SK-N-DZ (cell line): Measurements from ENCODE around the gene C2orf78.
"Not testable (repeated sequence)": the region's sequence is repeated elsewhere in the genome, so short reads cannot be mapped to it uniquely, and the experiment has no call there.

Source experiments
- DNase-seq: peaks from one replicate; pipeline ENCODE4 v3.0.0-alpha.2; 2015; ENCODE audit warnings: low spot score

Gene C2orf78

GRCh38 chr2:73779467-73780236 lies 4.3 kb upstream of the C2orf78 start, which contains the start of gene DUSP11:
Gene DUSP11 (minus strand): TSS chr2:73780103. CDS start chr2:73779974, 129 bp downstream.
- DNase-seq = peak; percentile 92

DNA sequence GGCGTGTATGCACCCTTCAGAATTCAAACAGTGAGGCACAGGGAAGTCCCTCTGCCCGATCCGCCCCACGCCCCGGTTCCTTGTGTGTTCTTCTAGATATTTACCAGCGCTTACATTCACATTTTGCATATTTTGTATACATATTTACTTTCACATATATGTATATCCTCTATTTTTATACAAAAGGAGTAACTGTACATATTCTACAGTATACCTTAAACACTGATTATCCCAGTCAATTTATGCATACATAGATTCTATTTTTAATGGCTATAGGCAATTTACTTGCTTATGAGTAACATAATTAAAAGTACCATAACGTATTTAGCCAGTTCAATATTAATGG lies 3.8 kb upstream of the C2orf78 start:
- no peak for DNase-seq

- DNase-seq = not testable (repeated sequence)
These were observed 581 bp upstream of the C2orf78 start for GRCh38 chr2:73783402-73783801.

DNA sequence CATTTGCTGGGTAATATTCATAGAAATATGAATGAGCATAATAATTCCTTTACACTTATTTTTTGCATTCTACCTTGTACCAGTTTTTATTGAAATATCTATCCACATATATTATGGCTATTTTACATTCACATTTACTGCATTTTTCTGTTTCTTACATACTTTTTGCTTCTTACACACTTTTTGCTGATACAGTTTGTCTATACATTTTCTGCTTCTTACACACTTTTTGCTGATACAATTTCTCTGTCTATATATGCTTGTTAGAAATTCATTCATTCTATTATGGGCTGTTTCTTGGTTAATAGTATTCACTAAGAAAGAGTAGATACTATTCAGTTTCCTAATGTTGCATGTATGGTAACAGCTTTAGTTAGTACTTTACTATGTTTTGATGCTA lies 27.9 kb downstream of the C2orf78 start:
- no peak for DNase-seq

DNA sequence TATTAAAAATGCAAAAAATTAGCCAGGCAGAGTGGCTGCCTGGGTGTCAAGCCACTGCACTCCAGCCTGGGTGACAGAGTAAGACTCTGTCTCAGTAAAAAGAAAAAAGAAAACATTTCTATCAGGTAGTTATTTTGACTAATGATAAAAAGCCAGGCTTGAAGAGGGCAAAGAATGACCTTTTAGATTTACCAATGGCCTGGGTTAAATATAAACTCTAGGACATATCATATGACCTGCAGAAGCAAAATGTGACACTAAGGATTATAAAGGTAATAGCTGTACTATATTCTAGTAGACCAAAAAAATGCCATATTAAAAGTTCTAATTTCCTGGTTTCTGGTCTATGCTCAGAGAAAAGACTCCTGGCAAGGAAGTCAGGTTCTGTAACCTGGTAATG lies 28.7 kb downstream of the C2orf78 start:
- DNase-seq = no peak

DNA sequence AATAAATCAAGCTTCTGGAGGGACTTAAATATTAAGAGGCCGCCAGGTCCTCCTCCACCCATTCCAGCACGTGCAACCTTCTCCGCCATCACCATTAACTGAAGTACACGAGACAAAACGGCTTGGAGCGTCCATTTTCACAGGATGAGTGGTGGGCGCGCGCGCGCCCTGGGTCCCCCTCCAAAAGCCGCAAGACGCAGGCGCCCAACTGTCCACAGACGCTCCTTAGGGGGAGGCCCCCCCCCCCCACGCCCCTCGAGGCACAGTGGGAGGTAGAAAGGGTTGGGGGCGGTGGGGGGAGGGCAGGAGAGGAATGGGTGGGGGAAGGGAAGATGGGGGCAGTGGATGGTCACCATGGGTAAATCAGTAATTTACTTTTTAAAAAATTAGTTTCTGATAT lies 34.3 kb downstream of the C2orf78 start:
- no peak for DNase-seq

DNA sequence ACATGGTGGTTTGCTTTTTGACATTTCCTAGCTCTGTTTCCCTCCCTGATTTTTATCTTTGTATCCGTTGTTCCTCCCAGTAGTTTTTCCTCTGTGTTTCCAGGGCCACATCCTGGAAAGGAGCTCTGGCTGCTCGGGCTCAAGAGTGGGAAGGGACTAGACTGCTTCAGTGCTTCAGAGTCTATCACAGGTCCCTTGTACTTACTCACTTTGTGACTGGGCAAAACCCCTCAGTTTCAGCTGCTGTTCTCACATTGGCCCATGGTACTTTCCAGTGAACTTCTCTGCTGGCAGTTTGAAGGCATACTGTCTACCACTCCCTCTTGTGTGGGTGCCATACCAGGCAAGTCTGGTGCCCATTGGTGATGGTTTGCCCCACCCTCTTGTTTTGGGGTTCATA lies 37.2 kb downstream of the C2orf78 start:
- no peak for DNase-seq

- DNase-seq = no peak
These were observed 37.7 kb downstream of the C2orf78 start for GRCh38 chr2:73821669-73822068.

GRCh38 chr2:73822276-73822675 lies 38.3 kb downstream of the C2orf78 start:
- no peak for DNase-seq

DNA sequence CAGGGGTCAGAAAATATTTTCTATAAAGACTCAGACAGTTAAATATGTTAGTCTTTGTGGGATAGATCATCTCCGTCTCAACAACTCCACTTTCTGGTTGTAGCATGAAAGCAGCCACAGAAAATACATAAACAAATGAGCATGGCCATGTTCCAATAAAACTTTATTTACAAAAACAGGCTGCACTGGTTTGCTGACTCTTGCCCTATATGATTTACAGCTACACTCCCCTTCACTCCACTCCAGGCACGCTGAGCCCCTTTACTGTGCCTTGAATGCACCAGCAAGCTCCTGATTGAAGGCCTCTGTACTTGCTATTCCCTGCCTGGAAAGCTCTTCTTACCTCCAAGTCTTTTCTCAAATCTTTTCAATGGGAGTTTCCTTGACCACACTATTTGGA lies 39.0 kb downstream of the C2orf78 start:
- no peak for DNase-seq

GRCh38 chr2:73823416-73823815 lies 39.4 kb downstream of the C2orf78 start:
- DNase-seq = no peak

DNA sequence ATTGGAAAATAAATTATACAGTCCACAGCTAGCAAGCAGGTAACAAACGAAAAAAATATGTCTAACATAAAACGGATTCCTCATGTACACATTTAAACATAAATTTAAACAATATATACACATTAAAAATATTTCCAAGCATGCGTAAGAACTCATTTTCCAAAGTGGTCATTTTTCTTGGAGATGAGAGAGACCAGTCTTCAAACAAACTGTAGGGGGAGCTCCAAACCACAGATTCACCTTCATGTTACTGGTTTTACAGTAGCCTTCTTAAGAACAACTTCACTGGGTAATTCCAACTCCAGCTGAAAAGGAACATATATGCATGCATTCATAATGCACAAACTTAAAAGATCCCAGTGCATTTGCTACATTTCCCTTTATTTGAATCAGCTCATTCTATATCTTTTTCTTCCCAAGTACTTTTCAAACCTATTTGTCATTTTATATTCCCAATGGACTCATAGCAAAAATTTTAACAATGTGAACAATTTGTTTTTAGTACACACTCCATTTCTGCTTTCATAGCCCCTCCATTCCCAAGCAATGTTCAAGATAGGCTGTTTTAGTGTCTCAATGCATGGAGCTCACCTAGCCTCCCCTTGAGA lies 40.0 kb downstream of the C2orf78 start:
- DNase-seq = peak; percentile 70

DNA sequence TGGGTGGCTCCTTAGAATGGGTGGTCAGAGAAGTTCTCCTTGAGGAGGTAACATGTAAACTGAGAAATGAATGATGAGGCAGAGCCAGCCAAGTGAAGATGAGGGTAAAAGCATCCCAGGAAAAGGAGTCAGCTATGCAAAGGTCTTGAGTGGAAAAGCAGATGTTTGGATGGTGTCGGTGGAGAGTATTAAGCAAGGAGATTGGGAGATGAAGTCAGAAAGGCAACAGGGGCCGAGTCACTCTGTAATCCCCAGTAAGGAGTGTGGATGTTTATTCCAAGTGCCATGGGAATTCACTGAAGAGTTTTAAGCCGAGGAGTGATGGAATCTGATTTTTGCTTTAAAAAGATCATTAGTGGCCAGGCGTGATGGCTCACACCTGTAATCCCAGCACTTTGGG lies 41.4 kb downstream of the C2orf78 start:
- no peak for DNase-seq

DNA sequence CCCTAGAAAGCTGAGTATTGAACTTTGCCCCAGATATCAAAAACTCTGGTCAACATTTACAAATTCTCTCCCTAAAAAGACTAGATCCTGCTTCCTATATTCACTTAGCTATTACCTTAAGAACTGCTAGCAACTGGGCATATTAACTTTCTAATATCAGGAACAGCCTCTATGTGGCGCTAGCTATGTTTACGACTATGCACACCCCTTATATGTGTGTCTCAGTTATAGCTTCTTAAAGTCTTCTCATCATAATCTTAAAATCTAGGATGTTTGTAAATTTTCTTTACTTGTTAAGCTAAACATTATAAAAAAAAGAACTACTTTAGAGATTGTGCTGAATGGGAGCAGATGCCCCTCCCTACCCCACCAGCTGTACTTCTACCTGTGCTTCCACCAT lies 43.0 kb downstream of the C2orf78 start:
- DNase-seq = no peak

DNA sequence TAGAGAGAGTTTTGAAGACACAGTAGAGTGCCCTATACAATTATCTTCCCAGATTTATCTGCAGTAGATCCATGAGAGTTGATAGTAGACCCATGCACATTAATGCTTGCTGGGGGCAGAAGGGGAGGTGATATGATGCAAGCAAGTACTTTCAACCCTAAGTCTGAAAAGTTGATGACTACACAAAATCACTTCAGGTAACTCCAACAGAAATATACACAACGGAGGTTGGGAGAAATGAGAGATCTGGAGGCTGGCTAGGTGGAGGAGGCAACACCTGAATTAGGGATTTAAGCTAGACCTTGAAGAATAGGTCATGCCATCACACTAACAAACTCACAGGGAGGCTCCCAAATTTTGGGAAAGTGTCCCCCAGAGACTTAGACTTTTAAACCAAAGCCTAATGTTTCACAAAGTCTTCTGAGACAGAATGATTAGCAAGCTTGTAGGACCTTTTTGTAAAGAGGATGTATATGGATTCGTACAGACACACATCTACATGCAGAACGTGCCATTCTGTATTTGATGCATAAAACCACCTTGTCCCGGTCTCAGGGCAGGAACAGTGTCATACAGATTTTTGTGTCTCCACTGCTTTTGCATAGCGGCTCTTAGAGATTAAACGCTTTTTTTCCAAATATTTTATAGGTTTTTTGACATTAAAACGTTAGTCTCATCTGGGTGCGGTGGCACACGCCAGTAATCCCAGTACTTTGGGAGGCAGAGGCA lies 43.8 kb downstream of the C2orf78 start:
- DNase-seq = no peak

- DNase-seq = no peak
These were observed 44.4 kb downstream of the C2orf78 start for GRCh38 chr2:73828389-73828817.

GRCh38 chr2:73828818-73829570 lies 45.0 kb downstream of the C2orf78 start, which contains the start of gene STAMBP:
Gene STAMBP (plus strand): TSS chr2:73828961. CDS start chr2:73830857, 1,896 bp downstream.
- peak; percentile 94 for DNase-seq

- DNase-seq = no peak
These were observed 47.0 kb downstream of the C2orf78 start for GRCh38 chr2:73830871-73831401.

DNA sequence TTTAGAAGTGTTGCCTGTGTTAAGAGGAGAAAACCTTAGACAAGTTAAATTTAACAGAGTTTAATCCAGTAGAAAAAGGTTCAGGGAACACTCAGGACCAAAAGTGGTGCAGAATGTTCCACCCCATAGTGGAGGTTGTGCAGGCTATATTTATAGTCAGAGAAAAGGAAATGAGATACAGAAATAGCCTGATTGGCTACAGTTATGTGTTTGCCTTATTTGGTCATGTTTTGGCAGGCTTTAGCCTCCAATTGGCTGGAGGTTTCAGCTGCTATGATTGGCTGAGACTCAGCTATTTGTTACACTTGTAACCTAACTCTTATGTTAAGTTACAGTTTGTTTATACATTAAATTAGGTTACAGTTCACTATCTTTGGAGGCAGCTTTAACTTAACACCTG lies 48.9 kb downstream of the C2orf78 start:
- no peak for DNase-seq

DNA sequence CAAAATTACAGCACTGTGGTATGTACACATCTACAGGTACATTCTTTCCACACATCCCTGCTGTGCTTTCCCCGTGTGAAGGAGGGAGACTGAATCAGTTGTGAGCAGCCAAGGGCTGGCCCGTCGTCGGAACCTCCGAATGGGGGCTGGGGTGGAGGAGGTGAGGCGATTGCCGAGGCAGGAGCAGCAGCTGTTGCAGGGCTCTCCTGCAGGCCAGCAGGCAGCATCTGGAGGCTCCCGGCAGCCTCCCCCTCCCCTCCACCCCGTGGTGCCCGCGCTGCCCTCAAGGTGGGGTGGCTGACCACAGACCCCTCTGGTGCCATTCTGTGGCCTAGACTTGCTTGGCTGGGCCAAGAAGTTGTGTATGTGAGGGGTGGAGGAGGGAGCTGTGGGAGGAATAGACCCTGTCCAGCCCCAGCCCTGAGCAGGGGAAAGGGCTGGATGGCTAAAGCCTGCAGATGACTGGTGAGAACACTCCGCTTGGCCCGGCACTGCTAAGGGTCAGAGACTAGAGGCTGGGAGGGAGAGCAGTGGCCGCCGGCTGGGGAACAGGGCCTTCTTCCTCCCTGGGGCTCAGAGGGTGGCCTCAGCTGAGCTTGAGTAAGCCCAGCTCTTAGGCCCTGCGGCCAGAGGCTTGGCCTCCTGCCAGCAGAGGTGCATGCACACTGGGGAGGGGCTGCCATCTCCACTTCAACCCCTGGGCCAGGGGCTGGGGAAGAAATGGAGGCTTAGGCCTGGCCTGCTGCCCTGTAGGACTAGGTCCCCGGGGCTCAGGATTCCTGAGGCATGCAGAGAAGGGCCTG lies 52.4 kb downstream of the C2orf78 start:
- DNase-seq = no peak
